MG63 (cell line): ENCODE measurements around the gene TGM6. TPM values are rescaled to one million over a fixed set of nuclear protein-coding genes. Genes with fewer than 3 reads are reported as not detected.
A peak's percentile ranks its signal among the peaks of the same experiment; 100 is the strongest.
"Not testable (repeated sequence)": the region's sequence is repeated elsewhere in the genome, so short reads cannot be mapped to it uniquely, and the experiment has no call there.

Experiments used
- DNase-seq: peaks from one replicate; pipeline ENCODE4 v3.0.0-alpha.2; 2020
- H3K27me3 ChIP-seq: fragments of 250-450 bp; sonication (Bioruptor Pico); 2 replicates; pipeline ENCODE4 v1.5.1; 2020; ENCODE audit warnings: mild to moderate bottlenecking, moderate library complexity
- H3K36me3 ChIP-seq: fragments of 250-450 bp; sonication (Bioruptor Pico); 2 replicates; pipeline ENCODE4 v1.5.1; 2020; ENCODE audit warnings: mild to moderate bottlenecking, moderate library complexity
- H3K4me3 ChIP-seq: fragments of 250-450 bp; sonication (Bioruptor Pico); 2 replicates; pipeline ENCODE4 v1.5.1; 2020; ENCODE audit warnings: mild to moderate bottlenecking, moderate library complexity
- H3K9me3 ChIP-seq: fragments of 250-450 bp; sonication (Bioruptor Pico); 2 replicates; pipeline ENCODE4 v1.5.1; 2020; ENCODE audit warnings: mild to moderate bottlenecking, moderate library complexity
- total RNA-seq: library from RNA; depleted of rRNA; stranded (reverse); fragments of >200 nt; shearing (Covaris generic); gene quantifications from 2 replicates; pipeline ENCODE4 v1.2.3, GENCODE V29; 2014; ENCODE audit warnings: low replicate concordance

Gene TGM6
- total RNA-seq, 1 experiment from 2014 or later = not detected

DNA sequence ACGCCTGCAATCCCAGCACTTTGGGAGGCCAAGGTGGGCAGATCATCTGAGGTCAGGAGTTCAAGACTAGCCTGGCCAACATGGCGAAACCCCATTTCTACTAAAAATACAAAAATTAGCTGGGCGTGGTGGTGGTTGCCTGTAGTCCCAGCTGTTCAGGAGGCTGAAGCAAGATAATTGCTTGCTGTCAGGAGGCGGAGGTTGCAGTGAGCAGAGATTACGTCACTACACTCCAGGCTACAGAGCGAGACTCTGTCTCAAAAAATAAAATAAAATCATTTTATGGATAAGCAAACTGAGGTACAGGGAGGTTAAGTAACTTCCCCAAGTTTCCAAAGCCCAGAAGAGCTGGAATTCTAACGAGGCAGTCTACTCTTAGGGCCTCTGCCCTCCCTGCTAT, 26.7 kb downstream of the TGM6 start:
- not testable (repeated sequence) for H3K27me3 ChIP-seq, DNase-seq, H3K36me3 ChIP-seq, H3K9me3 ChIP-seq, H3K4me3 ChIP-seq

DNA sequence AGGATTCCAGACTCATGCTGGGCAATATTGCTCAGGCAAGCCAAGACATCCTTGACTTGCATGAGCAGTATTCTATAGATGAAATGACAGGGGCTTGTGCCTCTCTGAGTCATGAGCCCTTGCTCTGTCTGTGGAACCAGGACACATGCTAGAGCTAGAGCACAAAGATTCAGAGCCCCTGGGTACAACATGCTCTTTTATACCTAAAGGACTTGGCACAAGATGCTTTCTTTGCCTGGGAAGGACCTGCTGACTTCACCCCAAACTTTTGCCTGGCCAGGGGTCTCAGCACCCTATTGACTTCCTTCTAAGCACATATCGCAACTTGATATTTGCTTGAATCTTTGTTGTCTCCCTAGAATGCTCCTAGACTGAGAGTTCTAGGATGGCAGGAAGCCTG, 27.4 kb downstream of the TGM6 start:
- H3K4me3 ChIP-seq = no peak overlapping the region

DNA sequence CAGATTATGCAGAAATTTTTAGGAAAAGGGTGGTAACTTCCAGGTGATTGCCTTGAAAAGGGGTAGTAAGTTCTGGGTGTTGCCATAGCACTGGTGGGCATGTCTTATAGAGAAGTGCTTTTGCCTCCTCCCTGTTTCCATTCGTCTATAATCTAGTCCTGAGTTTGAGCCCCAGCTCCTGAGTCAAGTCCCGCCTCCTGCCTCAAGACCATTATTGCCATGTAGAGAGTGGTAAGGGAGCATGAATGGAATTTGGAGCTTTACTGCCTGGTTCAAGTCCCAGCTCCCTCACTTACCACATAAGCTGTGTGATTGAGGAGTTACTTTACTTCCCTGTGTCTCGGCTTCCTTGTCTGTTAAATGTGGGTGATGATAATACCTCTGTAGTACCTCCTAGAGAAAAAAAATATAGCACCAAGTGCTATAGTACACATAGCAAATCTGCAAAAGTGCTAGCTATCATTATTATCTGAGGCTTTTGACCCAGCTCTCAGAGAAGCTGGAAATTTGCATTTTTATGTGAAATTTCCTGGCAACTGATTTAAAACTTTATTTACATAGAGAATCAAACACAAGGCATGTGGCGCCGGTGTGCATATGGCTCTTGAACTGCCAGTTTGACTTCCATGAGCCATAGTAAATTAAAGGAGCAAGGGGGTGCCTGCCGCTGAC, 36.0 kb downstream of the TGM6 start:
- Histone ChIP-seq H3K4me3 (no peak overlapping the region), H3K36me3 (no peaks in the 10 kb centered on the region), H3K27me3 (no peaks in the 10 kb centered on the region), H3K9me3 (no peaks in the 10 kb centered on the region)
- no peak for DNase-seq

More for the DNA sequence above, 27.4 kb downstream of the TGM6 start:
- Histone ChIP-seq H3K27me3 (no peaks in the 10 kb centered on the region), H3K36me3 (no peaks in the 10 kb centered on the region), H3K9me3 (no peaks in the 10 kb centered on the region)
- DNase-seq = no peak

DNA sequence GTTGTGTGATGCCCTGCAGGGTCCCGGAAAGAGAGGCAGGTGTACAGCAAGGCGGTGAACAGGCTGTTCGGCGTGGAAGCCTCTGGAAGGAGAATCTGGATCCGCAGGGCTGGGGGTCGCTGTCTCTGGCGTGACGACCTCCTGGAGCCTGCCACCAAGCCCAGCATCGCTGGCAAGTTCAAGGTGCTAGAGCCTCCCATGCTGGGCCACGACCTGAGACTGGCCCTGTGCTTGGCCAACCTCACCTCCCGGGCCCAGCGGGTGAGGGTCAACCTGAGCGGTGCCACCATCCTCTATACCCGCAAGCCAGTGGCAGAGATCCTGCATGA, 36.5 kb downstream of the TGM6 start:
- no peaks in the 10 kb centered on the region for H3K36me3 ChIP-seq
- DNase-seq = no peak
- no peak overlapping the region for H3K4me3 ChIP-seq
- H3K27me3 ChIP-seq = no peaks in the 10 kb centered on the region
- no peaks in the 10 kb centered on the region for H3K9me3 ChIP-seq

DNA sequence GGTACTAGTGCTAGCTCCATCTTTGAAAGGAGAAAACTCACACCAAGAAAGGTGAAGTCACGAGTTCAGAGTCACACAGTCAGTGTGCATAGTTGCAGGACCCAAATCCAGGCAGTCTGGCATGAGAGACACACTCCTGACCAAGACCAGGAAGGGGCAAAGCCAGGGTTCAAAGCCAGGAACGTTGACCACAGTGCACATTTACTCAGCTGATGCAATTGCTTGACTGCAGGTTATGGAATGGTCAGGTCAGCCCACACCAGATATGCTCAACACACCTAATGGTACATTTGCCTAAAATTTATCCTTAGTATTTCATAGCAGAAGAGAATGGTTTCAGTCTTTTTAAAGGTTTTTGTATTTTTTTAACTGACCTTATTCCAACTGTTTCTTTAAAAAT, 37.7 kb downstream of the TGM6 start:
- Histone ChIP-seq H3K36me3 (no peaks in the 10 kb centered on the region), H3K27me3 (no peaks in the 10 kb centered on the region), H3K4me3 (no peak overlapping the region), H3K9me3 (no peaks in the 10 kb centered on the region)
- no peak for DNase-seq

DNA sequence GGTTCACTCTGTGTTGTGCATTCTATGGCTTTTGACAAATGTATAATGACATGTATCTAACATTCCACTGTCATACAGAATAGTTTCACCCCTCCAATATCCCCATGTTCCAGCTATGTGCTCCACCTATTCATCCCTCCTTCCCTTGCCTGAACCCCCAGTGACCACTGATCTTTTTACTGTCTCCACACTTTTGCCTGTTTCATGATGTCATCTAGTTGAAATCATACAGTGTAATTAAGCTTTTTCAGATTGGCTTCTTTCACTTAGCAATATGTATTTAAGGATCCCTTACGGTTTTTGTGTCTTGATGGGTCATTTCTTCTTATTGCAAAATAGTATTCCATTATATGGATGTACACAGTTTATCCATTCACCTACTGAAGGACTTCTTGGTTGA, 39.8 kb downstream of the TGM6 start:
- no peaks in the 10 kb centered on the region for H3K36me3 ChIP-seq
- no peaks in the 10 kb centered on the region for H3K9me3 ChIP-seq
- no peaks in the 10 kb centered on the region for H3K27me3 ChIP-seq
- H3K4me3 ChIP-seq = no peak overlapping the region
- DNase-seq = no peak

DNA sequence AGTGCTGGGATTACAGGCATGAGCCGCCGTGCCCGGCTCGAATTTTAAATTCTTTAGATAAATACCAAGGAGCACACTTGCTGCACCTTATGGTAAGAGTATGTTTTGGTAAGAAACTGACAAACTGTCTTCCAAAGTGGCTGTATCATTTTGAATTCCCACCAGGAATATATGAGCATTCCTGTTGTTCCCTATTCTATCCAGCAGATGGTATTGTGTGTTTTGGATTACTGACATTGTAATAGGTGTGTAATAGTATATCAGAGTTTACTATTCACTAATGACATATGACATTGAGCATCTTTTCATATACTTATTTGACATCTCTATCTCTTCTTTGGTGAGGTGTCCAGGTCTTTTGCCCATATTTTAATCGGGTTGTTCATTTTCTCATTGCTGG, 40.5 kb downstream of the TGM6 start:
- DNase-seq = no peak
- Histone ChIP-seq H3K27me3 (no peaks in the 10 kb centered on the region), H3K36me3 (no peaks in the 10 kb centered on the region), H3K9me3 (no peaks in the 10 kb centered on the region), H3K4me3 (no peak overlapping the region)

DNA sequence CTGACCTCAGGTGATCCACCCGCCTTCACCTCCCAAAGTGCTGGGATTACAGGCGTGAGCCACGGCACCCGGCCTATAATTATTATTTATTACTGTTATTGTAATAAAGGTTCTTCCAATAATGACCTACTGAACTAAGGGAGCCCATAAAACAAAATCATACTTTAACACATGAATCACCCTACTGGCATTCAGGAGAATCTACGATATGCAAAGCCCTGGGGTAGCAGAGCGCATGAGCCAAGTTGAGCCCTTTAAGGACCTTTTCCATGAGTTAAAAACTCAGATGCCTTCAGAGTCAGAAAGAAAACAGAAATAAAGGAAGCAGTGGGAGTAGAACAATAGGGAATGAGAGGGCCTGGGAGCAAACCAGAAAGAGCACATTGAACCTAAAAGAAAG, 48.4 kb downstream of the TGM6 start:
- Histone ChIP-seq H3K4me3 (no peak overlapping the region), H3K36me3 (no peaks in the 10 kb centered on the region), H3K27me3 (no peaks in the 10 kb centered on the region), H3K9me3 (no peaks in the 10 kb centered on the region)
- no peak for DNase-seq

DNA sequence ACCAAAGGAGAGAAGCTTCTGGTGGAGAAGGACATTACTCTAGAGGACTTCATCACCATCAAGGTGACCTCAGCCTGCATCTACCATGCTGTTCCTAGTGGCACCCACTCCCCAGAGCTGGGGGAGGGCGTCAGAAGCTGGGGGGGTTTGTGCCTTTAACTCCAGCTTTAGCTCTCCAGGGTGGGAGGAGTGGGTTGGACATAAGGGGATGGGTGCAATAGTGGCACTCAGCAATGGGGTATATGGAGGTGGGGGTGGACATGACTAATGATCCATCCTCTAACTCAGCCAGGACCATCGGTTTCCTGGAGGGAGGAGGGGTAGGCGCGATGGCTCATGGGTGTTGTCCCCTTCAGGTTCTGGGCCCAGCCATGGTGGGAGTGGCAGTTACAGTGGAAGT, 49.8 kb downstream of the TGM6 start:
- H3K36me3 ChIP-seq = no peaks in the 10 kb centered on the region
- no peaks in the 10 kb centered on the region for H3K9me3 ChIP-seq
- H3K27me3 ChIP-seq = no peaks in the 10 kb centered on the region
- H3K4me3 ChIP-seq = no peak overlapping the region
- DNase-seq = no peak

DNA sequence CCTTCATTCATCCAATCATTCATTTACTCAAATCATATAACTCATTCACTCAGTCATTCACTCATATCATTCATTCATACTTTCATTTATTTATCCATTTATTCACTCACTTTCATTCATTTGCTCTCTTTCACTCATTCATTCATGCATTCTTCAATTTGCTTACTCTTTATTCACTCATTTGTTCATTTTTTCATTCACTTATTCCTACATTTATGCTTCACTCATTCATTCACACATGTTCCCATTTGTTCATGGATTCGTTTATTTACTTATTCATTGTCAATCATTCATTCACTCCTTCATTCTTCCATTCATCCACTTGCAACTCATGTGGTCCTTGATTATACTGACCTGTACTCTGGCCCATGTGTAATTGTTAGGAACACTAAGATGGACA, 50.5 kb downstream of the TGM6 start:
- Histone ChIP-seq H3K36me3 (no peaks in the 10 kb centered on the region), H3K4me3 (no peak overlapping the region), H3K9me3 (no peaks in the 10 kb centered on the region), H3K27me3 (no peaks in the 10 kb centered on the region)
- DNase-seq = no peak

DNA sequence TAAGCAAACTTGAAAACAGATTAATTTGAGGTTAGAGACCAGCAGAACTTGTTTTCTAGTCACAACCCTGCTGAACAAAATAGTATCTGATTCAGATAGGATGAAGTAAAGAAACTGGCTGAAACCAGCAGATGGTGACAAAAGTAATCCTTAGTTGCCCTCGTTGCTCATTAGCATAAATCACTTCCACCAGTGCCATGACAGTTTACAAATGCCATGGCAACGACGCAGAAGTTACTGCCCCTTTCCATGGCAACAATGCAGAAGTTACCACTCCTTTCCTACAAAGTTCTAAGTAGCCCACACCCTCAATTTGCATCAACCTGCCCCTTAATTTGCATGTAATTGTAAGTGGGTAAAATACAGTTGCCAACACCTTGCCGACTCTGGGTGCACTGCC, 66.1 kb downstream of the TGM6 start:
- Histone ChIP-seq H3K9me3 (no peaks in the 10 kb centered on the region), H3K27me3 (no peaks in the 10 kb centered on the region), H3K4me3 (no peak overlapping the region), H3K36me3 (no peaks in the 10 kb centered on the region)
- DNase-seq = no peak

DNA sequence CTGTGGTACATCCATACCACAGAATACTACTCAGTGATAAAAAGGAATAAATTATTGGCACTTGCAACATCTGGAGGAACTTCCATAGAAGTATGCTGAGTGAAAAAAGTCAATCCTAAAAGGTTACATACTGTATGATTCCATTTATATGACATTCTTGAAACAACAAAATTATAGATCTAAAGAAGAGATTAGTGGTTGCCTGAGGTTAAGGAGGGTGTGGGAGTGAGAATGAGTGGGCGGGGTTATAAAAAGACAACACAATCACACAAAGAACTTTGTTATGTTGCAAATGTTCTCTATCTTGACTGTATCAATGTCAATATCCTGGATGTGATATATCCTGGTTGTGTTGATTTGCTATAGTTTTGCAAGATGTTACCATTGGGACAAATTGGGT, 68.7 kb downstream of the TGM6 start:
- Histone ChIP-seq H3K9me3 (no peaks in the 10 kb centered on the region), H3K36me3 (no peaks in the 10 kb centered on the region), H3K4me3 (no peak overlapping the region), H3K27me3 (no peaks in the 10 kb centered on the region)
- DNase-seq = no peak

DNA sequence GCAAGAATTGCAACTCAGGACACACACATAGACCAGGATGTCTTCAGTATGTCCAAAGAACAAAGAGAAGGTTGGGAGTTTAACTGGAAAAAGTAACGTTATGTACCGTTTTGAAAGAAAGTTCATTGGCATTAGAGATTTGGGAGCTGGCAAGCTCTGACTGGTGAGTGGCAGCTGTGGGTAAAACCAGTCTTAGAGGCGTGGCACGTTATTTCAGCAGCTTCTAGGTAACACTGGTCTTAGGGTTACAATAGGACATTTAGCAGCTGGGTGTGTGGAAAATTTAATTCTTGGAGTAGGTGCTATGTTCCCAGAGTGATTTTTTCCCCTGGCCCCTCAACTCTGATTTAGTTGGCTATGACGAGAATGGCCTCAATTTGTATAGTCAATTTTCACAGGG, 70.7 kb downstream of the TGM6 start:
- H3K27me3 ChIP-seq = no peaks in the 10 kb centered on the region
- no peaks in the 10 kb centered on the region for H3K9me3 ChIP-seq
- DNase-seq = no peak
- H3K4me3 ChIP-seq = no peak overlapping the region
- H3K36me3 ChIP-seq = no peaks in the 10 kb centered on the region

DNA sequence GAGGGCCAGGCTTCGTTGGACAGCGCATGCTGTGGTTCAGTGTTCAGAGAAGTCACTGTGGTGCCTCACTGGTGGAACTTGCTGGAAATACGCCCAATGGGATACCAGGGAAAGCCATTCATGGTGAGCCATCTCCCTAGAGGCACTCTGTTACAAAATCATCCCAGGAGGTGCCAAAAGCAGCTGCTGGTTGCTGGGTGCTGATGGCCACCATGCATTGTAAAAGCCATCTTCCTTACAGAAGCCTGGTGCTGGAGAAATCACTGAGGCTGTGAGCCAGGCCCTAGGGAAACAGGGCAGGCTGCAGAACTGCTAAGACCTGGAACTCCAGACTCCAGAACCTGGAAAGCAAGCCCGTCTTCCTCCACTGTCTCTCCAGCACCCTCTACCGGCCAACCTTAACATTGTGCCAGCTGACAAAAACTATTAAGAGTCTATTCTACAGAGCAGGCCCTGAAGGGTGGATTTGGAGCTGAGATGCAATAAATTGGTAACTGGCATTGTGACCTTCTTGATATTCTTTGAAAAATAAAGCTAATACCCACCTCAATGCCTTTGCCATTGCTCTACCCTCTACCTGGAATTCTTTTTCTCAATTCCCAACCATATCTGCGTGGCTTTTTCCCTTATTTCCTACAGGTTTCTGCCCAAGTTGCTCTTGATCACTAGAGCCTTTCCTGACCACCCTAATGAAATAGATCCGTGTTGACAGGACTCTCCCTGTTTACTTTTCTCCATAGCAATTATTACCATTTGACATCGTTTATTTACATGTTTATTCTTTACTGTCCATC, 71.4 kb downstream of the TGM6 start:
- Histone ChIP-seq H3K36me3 (no peaks in the 10 kb centered on the region), H3K9me3 (no peaks in the 10 kb centered on the region), H3K27me3 (no peaks in the 10 kb centered on the region), H3K4me3 (no peak overlapping the region)
- DNase-seq = peak; percentile 64

DNA sequence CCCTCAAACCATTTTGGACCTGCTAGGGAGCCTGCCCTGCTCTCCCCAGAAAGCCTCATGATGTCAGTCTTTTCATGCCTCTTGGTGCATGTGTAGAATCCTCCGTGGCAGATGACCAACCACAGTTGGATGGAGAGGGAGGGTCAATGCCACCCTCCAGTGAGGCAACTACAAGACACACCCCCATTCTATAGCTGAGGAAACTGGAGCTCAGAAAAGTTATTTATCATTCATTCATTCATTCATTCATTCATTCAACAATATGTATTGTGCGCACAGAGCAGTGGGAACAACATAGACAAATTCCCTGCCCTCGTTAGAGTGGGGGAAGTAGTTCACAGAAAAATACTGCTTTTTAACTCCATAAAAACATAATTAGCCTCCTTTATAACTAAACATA, 73.1 kb downstream of the TGM6 start:
- no peak overlapping the region for H3K4me3 ChIP-seq
- no peaks in the 10 kb centered on the region for H3K36me3 ChIP-seq
- H3K27me3 ChIP-seq = no peaks in the 10 kb centered on the region
- no peaks in the 10 kb centered on the region for H3K9me3 ChIP-seq
- DNase-seq = no peak

DNA sequence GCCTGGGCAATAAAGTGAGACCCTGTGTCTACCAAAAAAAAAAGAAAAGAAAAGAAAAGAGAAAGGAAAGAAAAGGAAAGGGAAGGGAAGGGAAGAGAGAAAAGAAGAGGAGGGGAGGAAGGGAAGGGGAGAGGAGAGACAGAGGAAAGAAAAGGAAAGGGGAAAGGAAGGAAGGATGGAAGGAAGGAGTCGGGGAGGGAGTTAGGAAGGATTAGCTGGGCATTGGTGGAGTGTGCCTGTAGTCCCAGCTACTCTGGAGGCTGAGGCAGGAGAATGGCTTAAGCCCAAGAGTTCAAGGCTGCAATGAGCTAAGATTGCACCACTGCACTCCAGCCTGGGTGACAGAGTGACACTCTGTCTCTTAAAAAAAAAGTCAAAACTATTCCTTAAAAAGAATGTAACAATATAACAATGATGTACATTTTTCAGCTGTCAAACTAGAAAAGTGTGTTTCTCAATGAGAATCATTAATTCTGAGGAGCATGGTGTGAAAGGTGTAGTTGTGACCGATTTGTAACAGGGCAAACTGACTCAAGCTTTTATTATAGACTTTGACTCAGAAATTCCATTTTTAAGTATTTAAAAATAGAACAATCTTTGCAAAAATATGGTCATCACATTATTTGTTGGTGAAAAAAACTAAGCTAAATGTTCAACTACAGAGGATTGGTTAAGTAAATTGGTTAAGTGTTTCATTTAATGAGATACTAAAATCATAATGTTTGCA, 75.2 kb downstream of the TGM6 start:
- DNase-seq = no peak
- H3K9me3 ChIP-seq = no peaks in the 10 kb centered on the region
- H3K27me3 ChIP-seq = no peaks in the 10 kb centered on the region
- H3K4me3 ChIP-seq = no peak overlapping the region
- peaks cover 14% of the 10 kb centered on the region for H3K36me3 ChIP-seq

DNA sequence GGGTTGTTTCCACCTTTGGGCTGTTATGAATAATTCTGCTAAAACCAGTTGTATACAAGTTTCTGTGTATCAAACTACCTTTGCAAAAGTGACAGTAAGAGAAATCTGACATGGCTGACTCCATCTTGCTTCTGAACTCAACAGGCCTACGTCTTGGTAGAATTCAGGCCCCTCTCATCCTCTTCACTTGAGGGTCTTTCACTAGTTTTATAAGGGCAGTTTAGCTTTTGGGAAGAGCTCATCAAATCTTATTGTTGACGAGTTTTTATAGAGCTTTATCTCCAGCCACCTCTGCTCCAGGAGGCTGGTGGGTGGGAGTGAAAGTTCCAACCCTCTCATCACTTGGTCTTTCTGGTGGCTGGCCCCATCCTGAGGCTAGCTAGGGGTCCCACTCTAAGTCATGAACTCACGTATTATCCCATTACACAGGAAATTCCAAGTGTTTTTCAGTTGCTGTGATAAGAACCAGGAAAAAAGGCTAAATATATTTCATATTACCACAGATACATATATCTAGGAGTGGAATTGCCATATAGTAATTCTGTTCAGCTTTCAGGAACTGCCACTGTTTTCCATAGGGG, 78.3 kb downstream of the TGM6 start:
- no peak for DNase-seq
- Histone ChIP-seq H3K27me3 (no peaks in the 10 kb centered on the region), H3K36me3 (peaks cover 45% of the 10 kb centered on the region), H3K9me3 (no peaks in the 10 kb centered on the region), H3K4me3 (no peak overlapping the region)
